Neural cell (in vitro differentiated cells): Measurements from ENCODE around the gene RAPGEFL1. TPM values are rescaled to one million over a fixed set of nuclear protein-coding genes. Genes with fewer than 3 reads are reported as not detected.

Source experiments
- H2AFZ ChIP-seq: fragments of 200-600, 300-800 bp; sonication (generic), shearing (Covaris generic); 2 replicates; pipeline ENCODE4 v1.6.0; 2014; ENCODE audit warnings: low read depth, mild to moderate bottlenecking, antibody characterized with exemption, low read length, moderate library complexity
- H3F3A ChIP-seq: fragments of 200-600 bp; shearing (Covaris generic); 2 replicates; pipeline ENCODE4 v1.6.1; 2016; ENCODE audit warnings: mild to moderate bottlenecking, moderate library complexity, mixed read lengths, antibody characterized with exemption, low read length; ENCODE audit not compliant: insufficient read depth, poor library complexity, severe bottlenecking
- H3K27ac ChIP-seq: fragments of 200-600, 300-800 bp; sonication (generic), shearing (Covaris generic); 2 replicates; pipeline ENCODE4 v1.5.1; 2014; ENCODE audit warnings: mild to moderate bottlenecking, low read length, moderate library complexity
- H3K27me3 ChIP-seq: fragments of 300-800, 200-600 bp; sonication (generic), shearing (Covaris generic); 2 replicates; pipeline ENCODE4 v1.6.0; 2014; ENCODE audit warnings: mild to moderate bottlenecking, low read depth, low read length, moderate library complexity; ENCODE audit not compliant: insufficient read depth
- H3K36me3 ChIP-seq: fragments of 300-800, 200-600 bp; sonication (generic), shearing (Covaris generic); 2 replicates; pipeline ENCODE4 v1.5.1; 2014; ENCODE audit warnings: mild to moderate bottlenecking, antibody characterized with exemption, low read length, moderate library complexity; ENCODE audit not compliant: insufficient read depth
- H3K4me2 ChIP-seq: fragments of 300-800, 200-600 bp; sonication (generic), shearing (Covaris generic); 2 replicates; pipeline ENCODE4 v1.6.0; 2014; ENCODE audit warnings: mild to moderate bottlenecking, low read length
- H3K4me3 ChIP-seq: fragments of 300-800, 200-600 bp; sonication (generic), shearing (Covaris generic); 2 replicates; pipeline ENCODE4 v1.5.1; 2014; ENCODE audit warnings: mild to moderate bottlenecking, low read length, moderate library complexity
- H3K79me2 ChIP-seq: fragments of 200-600 bp; shearing (Covaris generic); replicated peaks from 2 replicates; pipeline ENCODE4 v1.6.0; 2014; ENCODE audit warnings: mild to moderate bottlenecking, low read length, moderate library complexity; ENCODE audit not compliant: insufficient read depth
- H3K9ac ChIP-seq: fragments of 300-800, 200-600 bp; sonication (generic), shearing (Covaris generic); 2 replicates; pipeline ENCODE4 v1.6.1; 2016; ENCODE audit warnings: mild to moderate bottlenecking, low read length, mixed read lengths
- H3K9me2 ChIP-seq: fragments of 200-600 bp; shearing (Covaris generic); 2 replicates; pipeline ENCODE4 v1.6.1; 2016; ENCODE audit warnings: mild to moderate bottlenecking, low read length, mixed read lengths; ENCODE audit not compliant: insufficient read depth
- H3K9me3 ChIP-seq: fragments of 200-600, 300-800 bp; sonication (generic), shearing (Covaris generic); 2 replicates; pipeline ENCODE4 v1.6.1; 2016; ENCODE audit warnings: mild to moderate bottlenecking, mixed run types, low read length, moderate library complexity, mixed read lengths
- H4K20me1 ChIP-seq: fragments of 200-600 bp; shearing (Covaris generic); 2 replicates; pipeline ENCODE4 v1.6.1; 2016; ENCODE audit warnings: mild to moderate bottlenecking, mixed run types; ENCODE audit not compliant: insufficient read depth
- EP300 ChIP-seq: fragments of 450-650 bp; conservative IDR thresholded peaks from 2 replicates; pipeline ENCODE4 v1.6.1; 2014; ENCODE audit warnings: antibody characterized with exemption, mild to moderate bottlenecking, moderate library complexity; ENCODE audit not compliant: poor library complexity, severe bottlenecking
- EZH2 ChIP-seq: fragments of 200-600, 300-800 bp; shearing (Covaris generic), sonication (generic); IDR thresholded peaks from 2 replicates; pipeline ENCODE4 v1.6.1; 2014; ENCODE audit warnings: antibody characterized with exemption, low read length, borderline replicate concordance, mild to moderate bottlenecking; ENCODE audit not compliant: insufficient read depth, poor library complexity, severe bottlenecking
- MXI1 ChIP-seq: fragments of 450-650 bp; conservative IDR thresholded peaks from 2 replicates; pipeline ENCODE4 v1.6.1; 2014; ENCODE audit warnings: antibody characterized with exemption, mild to moderate bottlenecking; ENCODE audit not compliant: poor library complexity, severe bottlenecking
- POLR2AphosphoS5 ChIP-seq: IDR thresholded peaks from 2 replicates; pipeline ENCODE4 v1.6.1; 2012
- RAD21 ChIP-seq: fragments of 450-650 bp; conservative IDR thresholded peaks from 2 replicates; pipeline ENCODE4 v1.6.1; 2014; ENCODE audit warnings: antibody characterized with exemption, mild to moderate bottlenecking, moderate library complexity
- SMC3 ChIP-seq: fragments of 450-650 bp; conservative IDR thresholded peaks from 2 replicates; pipeline ENCODE4 v1.6.1; 2014; ENCODE audit warnings: antibody characterized with exemption, mild to moderate bottlenecking, moderate library complexity; ENCODE audit not compliant: poor library complexity
- TAF1 ChIP-seq: IDR thresholded peaks from 2 replicates; pipeline ENCODE4 v1.6.1; 2012; ENCODE audit warnings: low read depth
- polyA plus RNA-seq: library from polyadenylated mRNA; depleted of rRNA; stranded (reverse); fragments of >200 nt; gene quantifications from 2 replicates; pipeline ENCODE4 v1.2.3, GENCODE V29; 2014
- TF ChIP-seq, protein P1 (sequence below): IDR thresholded peaks from 2 replicates; pipeline ENCODE4 v1.6.1; 2012; ENCODE audit warnings: borderline replicate concordance
- TF ChIP-seq, protein P2 (sequence below): fragments of 450-650 bp; IDR thresholded peaks from 2 replicates; pipeline ENCODE4 v1.5.1; 2014; ENCODE audit warnings: antibody characterized with exemption, mild to moderate bottlenecking, moderate library complexity; ENCODE audit not compliant: poor library complexity, severe bottlenecking

RAPGEFL1 gene
- polyA plus RNA-seq, 1 donor from 2014 or later = 15.5 TPM

DNA sequence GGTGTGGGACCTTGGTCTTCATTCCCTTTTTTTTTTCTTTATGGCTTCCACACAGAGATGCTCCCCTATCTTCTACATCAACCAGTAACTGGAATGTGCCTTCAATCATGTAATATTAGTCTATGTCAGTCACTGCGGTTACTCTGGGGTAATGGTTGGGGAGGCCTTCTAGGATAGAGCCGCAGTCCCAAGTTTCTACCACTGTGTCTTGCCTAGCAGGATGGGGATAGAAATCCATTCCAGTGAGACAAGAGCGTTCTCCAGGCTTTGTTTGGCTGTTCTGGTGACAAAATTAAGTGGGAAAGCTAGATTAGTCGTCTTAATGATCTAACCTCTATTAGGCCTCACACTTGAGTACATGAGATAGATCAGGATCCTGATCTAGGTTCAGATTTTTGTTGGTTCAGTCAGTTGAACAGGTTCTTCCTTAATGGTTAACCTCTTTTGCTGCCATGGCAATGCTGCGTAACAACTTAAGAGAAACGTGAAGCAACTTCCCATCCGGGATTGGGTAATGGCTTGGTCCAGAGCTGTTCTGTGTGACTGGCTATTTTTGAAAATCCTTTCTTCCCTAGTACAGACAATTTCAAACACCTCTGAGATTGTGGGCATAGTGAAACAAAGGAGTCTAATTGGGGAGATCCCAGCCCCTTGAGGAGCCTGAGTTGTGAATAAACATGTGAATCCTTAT is 46.8 kb upstream of the RAPGEFL1 start:
- no peak overlapping the region for H3K4me2 ChIP-seq
- H2AFZ ChIP-seq = no peak overlapping the region
- H3F3A ChIP-seq = peaks cover 4% of the 10 kb centered on the region
- no peaks in the 10 kb centered on the region for H3K9me2 ChIP-seq
- no peak overlapping the region for H3K9ac ChIP-seq
- TF ChIP-seq EZH2 (no peak), RAD21 (no peak), EP300 (no peak), POLR2AphosphoS5 (no peak), SMC3 (no peak), TAF1 (no peak), MXI1 (no peak)
- TF ChIP-seq, protein P1, sequence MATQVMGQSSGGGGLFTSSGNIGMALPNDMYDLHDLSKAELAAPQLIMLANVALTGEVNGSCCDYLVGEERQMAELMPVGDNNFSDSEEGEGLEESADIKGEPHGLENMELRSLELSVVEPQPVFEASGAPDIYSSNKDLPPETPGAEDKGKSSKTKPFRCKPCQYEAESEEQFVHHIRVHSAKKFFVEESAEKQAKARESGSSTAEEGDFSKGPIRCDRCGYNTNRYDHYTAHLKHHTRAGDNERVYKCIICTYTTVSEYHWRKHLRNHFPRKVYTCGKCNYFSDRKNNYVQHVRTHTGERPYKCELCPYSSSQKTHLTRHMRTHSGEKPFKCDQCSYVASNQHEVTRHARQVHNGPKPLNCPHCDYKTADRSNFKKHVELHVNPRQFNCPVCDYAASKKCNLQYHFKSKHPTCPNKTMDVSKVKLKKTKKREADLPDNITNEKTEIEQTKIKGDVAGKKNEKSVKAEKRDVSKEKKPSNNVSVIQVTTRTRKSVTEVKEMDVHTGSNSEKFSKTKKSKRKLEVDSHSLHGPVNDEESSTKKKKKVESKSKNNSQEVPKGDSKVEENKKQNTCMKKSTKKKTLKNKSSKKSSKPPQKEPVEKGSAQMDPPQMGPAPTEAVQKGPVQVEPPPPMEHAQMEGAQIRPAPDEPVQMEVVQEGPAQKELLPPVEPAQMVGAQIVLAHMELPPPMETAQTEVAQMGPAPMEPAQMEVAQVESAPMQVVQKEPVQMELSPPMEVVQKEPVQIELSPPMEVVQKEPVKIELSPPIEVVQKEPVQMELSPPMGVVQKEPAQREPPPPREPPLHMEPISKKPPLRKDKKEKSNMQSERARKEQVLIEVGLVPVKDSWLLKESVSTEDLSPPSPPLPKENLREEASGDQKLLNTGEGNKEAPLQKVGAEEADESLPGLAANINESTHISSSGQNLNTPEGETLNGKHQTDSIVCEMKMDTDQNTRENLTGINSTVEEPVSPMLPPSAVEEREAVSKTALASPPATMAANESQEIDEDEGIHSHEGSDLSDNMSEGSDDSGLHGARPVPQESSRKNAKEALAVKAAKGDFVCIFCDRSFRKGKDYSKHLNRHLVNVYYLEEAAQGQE = no peak
- TF ChIP-seq, protein P2, sequence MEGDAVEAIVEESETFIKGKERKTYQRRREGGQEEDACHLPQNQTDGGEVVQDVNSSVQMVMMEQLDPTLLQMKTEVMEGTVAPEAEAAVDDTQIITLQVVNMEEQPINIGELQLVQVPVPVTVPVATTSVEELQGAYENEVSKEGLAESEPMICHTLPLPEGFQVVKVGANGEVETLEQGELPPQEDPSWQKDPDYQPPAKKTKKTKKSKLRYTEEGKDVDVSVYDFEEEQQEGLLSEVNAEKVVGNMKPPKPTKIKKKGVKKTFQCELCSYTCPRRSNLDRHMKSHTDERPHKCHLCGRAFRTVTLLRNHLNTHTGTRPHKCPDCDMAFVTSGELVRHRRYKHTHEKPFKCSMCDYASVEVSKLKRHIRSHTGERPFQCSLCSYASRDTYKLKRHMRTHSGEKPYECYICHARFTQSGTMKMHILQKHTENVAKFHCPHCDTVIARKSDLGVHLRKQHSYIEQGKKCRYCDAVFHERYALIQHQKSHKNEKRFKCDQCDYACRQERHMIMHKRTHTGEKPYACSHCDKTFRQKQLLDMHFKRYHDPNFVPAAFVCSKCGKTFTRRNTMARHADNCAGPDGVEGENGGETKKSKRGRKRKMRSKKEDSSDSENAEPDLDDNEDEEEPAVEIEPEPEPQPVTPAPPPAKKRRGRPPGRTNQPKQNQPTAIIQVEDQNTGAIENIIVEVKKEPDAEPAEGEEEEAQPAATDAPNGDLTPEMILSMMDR = no peak
- H3K79me2 ChIP-seq = peaks cover 50% of the 10 kb centered on the region
- H4K20me1 ChIP-seq = no peaks in the 10 kb centered on the region
- no peak overlapping the region for H3K27ac ChIP-seq
- peaks cover 18% of the 10 kb centered on the region for H3K36me3 ChIP-seq
- H3K9me3 ChIP-seq = no peaks in the 10 kb centered on the region
- no peaks in the 10 kb centered on the region for H3K27me3 ChIP-seq
- H3K4me3 ChIP-seq = no peak overlapping the region

DNA sequence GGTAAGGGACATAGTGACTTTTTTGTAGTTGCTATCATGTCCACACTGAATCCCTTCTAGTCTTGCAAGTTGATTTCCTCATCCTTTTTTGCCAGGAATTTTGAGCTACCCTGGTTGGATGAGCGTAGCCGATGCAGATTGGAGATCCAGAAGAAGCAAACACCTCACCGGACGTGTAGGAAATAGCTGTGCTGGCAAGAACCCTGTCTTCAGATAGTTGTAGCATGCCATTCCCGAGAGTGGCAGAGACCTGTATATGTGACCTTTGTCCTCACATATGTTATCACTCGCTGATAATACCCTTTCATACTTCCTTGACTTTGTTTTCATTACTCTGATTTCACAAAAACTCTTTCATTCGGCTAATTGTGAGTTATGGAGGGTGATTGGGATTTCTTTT is 43.1 kb upstream of the RAPGEFL1 start:
- no peaks in the 10 kb centered on the region for H4K20me1 ChIP-seq

More for the DNA sequence above, 43.1 kb upstream of the RAPGEFL1 start:
- H3K79me2 ChIP-seq = peaks cover 24% of the 10 kb centered on the region
- TF ChIP-seq EP300 (no peak), MXI1 (no peak), RAD21 (no peak), EZH2 (no peak), POLR2AphosphoS5 (no peak), TAF1 (no peak), SMC3 (no peak)
- TF ChIP-seq, protein P2 = no peak
- TF ChIP-seq, protein P1 = no peak
- H3K27me3 ChIP-seq = no peaks in the 10 kb centered on the region
- H3K9me2 ChIP-seq = no peaks in the 10 kb centered on the region
- no peak overlapping the region for H3K4me3 ChIP-seq
- no peak overlapping the region for H3K4me2 ChIP-seq
- no peaks in the 10 kb centered on the region for H3K9me3 ChIP-seq
- peaks cover 18% of the 10 kb centered on the region for H3K36me3 ChIP-seq
- H3K27ac ChIP-seq = no peak overlapping the region
- H3K9ac ChIP-seq = no peak overlapping the region
- peaks cover 1% of the 10 kb centered on the region for H3F3A ChIP-seq
- no peak overlapping the region for H2AFZ ChIP-seq
